GM12878 (cell line): ENCODE results near the gene SMIM5. TPM values are rescaled to one million over a fixed set of nuclear protein-coding genes. Genes with fewer than 3 reads are reported as not detected.

Source experiments
- ATAC-seq: fragments of 200-7000 bp; cut with Tn5 transposase; 3 replicates; pipeline ENCODE4 v1.9.1; 2020; ENCODE audit warnings: mild to moderate bottlenecking, moderate library complexity
- Bru-seq: library from RNA; stranded (reverse); fragments of 400-500 nt; gene quantifications from one replicate; lab custom pipeline; 2021; lab: Mats Ljungman, UMichigan
- BruChase-seq, 2 experiments: library from RNA; stranded (reverse); fragments of 400-500 nt; gene quantifications; one replicate each; lab custom pipeline; 2021; lab: Mats Ljungman, UMichigan
- BruUV-seq: library from RNA; stranded (reverse); fragments of 400-500 nt; replicated peaks from 2 replicates; lab custom pipeline; 2021; lab: Mats Ljungman, UMichigan
- CTCF ChIA-PET: fragments of 300-600 bp; sonication (Branson Sonifier 250); formaldehyde crosslinking; extraction: SDS; loops from one replicate; lab custom pipeline; 2021; ENCODE audit warnings: inconsistent platforms; lab: Yijun Ruan, JAX
- POLR2A ChIA-PET: fragments of 350-600 bp; formaldehyde crosslinking; extraction: SDS; loops from one replicate; lab custom pipeline; 2021; ENCODE audit warnings: inconsistent platforms; lab: Charles Lee
- RAD21 ChIA-PET: fragments of 300-600 bp; sonication (Branson Sonifier 250); formaldehyde crosslinking; loops from one replicate; lab custom pipeline; 2023; ENCODE audit warnings: antibody characterized with exemption; ENCODE audit not compliant: unreplicated experiment; lab: Charles Lee
- SMC1A ChIA-PET: fragments of 300-600 bp; sonication (Branson Sonifier 250); formaldehyde crosslinking; loops from one replicate; lab custom pipeline; 2023; ENCODE audit not compliant: unreplicated experiment, uncharacterized antibody; lab: Charles Lee
- DNase-seq: peaks from one replicate; pipeline ENCODE4 v3.0.0-alpha.2; 2011; ENCODE audit warnings: low read depth, low spot score
- FAIRE-seq: peaks from 3 replicates; lab custom pipeline; 2011; peaks lifted over from hg19 to GRCh38; lab: Jason Lieb, UNC
- H2AFZ ChIP-seq: 2 replicates; pipeline ENCODE4 v1.6.0; 2011; ENCODE audit warnings: low read depth, low read length, control low read depth; ENCODE audit not compliant: control insufficient read depth
- H3K27ac ChIP-seq: 2 replicates; pipeline ENCODE4 v1.5.1; 2011; ENCODE audit warnings: control low read depth; ENCODE audit not compliant: control insufficient read depth, insufficient read depth
- H3K27me3 ChIP-seq, 2 experiments: replicated peaks in 1 of 2; 2 replicates each; pipeline versions ENCODE4 v1.6.0 to v1.6.1; 2011; ENCODE audit warnings: low read length in 1 of 2; ENCODE audit not compliant: control insufficient read depth in 2 of 2, insufficient read depth in 2 of 2
- H3K36me3 ChIP-seq, 2 experiments: 2 replicates each; pipeline ENCODE4 v1.5.1; 2011; ENCODE audit warnings: low read length in 1 of 2; ENCODE audit not compliant: control insufficient read depth in 2 of 2, insufficient read depth in 2 of 2
- H3K4me1 ChIP-seq: 2 replicates; pipeline ENCODE4 v1.6.1; 2011; ENCODE audit warnings: mild to moderate bottlenecking, low read length, moderate library complexity, mixed read lengths; ENCODE audit not compliant: control insufficient read depth, insufficient read depth
- H3K4me2 ChIP-seq: 2 replicates; pipeline ENCODE4 v1.6.0; 2011; ENCODE audit warnings: control low read depth; ENCODE audit not compliant: control insufficient read depth, insufficient read depth
- H3K4me3 ChIP-seq: fragments of 200-600 bp; sonication (generic); 2 replicates; pipeline ENCODE4 v1.5.1; 2016
- H3K79me2 ChIP-seq: 2 replicates; pipeline ENCODE4 v1.6.0; 2011; ENCODE audit warnings: low read length; ENCODE audit not compliant: control insufficient read depth, insufficient read depth
- H3K9ac ChIP-seq: 2 replicates; pipeline ENCODE4 v1.8.0; 2011; ENCODE audit warnings: low read length, control low read depth, mixed read lengths; ENCODE audit not compliant: control insufficient read depth, insufficient read depth
- H3K9me3 ChIP-seq: replicated peaks from 3 replicates; pipeline ENCODE4 v1.5.1; 2011; ENCODE audit warnings: mild to moderate bottlenecking, low read length; ENCODE audit not compliant: control insufficient read depth, insufficient read depth
- H4K20me1 ChIP-seq: 2 replicates; pipeline ENCODE4 v1.6.0; 2011; ENCODE audit not compliant: control insufficient read depth, insufficient read depth
- EP300 ChIP-seq, 2 experiments: fragments of 150-350 bp in 1 of 2; IDR thresholded peaks; 2 replicates each; pipeline ENCODE4 v1.6.1; 2011 to 2012; ENCODE audit warnings: low read depth in 2 of 2, low read length in 2 of 2, borderline replicate concordance in 1 of 2, improper control_type of control experiment in 1 of 2, inconsistent platforms in 1 of 2; ENCODE audit not compliant: control insufficient read depth in 1 of 2
- RAD21 ChIP-seq: IDR thresholded peaks from 2 replicates; pipeline ENCODE4 v1.6.1; 2011; ENCODE audit warnings: mild to moderate bottlenecking, low read depth, low read length, moderate library complexity; ENCODE audit not compliant: insufficient read depth
- SMARCA5 ChIP-seq: fragments of 450-650 bp; IDR thresholded peaks from 2 replicates; pipeline ENCODE4 v1.6.1; 2017; ENCODE audit warnings: mild to moderate bottlenecking
- SMC3 ChIP-seq: IDR thresholded peaks from 2 replicates; pipeline ENCODE4 v1.6.1; 2011; ENCODE audit warnings: low read length, improper control_type of control experiment, borderline replicate concordance
- STAT3 ChIP-seq: IDR thresholded peaks from 2 replicates; pipeline ENCODE4 v1.6.1; 2011; ENCODE audit warnings: low read depth, low read length, improper control_type of control experiment
- YY1 ChIP-seq: IDR thresholded peaks from 2 replicates; pipeline ENCODE4 v1.6.1; 2011; ENCODE audit warnings: low read depth, mild to moderate bottlenecking, low read length
- WGBS: methylation state at CpG from one replicate; pipeline ENCODE4 v1.1.6; 2016; ENCODE audit warnings: low lambda C conversion rate; ENCODE audit not compliant: insufficient replicate concordance, insufficient coverage; ENCODE audit errors: missing lambda C conversion rate; 5-methylcytosine and 5-hydroxymethylcytosine counted together
- in situ Hi-C: fragments of 300-500 bp; cut with MboI; formaldehyde crosslinking; loops from 9 replicates; pipeline ENCODE4 v1.14.3; 2018; ENCODE audit warnings: mixed read lengths
- intact Hi-C: fragments of 100-400 bp; cut with micrococcal nuclease; formaldehyde crosslinking; loops from one replicate; pipeline ENCODE4 v1.14.2; 2022; ENCODE audit not compliant: unreplicated experiment
- long read RNA-seq, 2 experiments: library from polyadenylated mRNA; unstranded; transcript quantifications; one replicate each; pipeline ENCODE4 v2.0.0, GENCODE V29; 2019 to 2020
- polyA minus RNA-seq, 3 experiments: library from RNA; depleted of rRNA, polyadenylated mRNA; stranded (reverse); fragments of >200 nt; gene quantifications; 2 replicates each; pipeline ENCODE4 v1.2.3, GENCODE V29; 2011
- polyA plus RNA-seq, 11 experiments: library from polyadenylated mRNA; depleted of rRNA in 4 of 11; unstranded in 6 of 11; stranded (reverse) in 5 of 11; fragments of >200 nt; fragmentation: Nextera tagmentation in 4 of 11; fragmentation: Illumina TruSeq in 1 of 11; extraction: Ambion mirVana in 4 of 11; extraction: Trizol in 1 of 11; gene quantifications; 1 replicate in 1 of 11; 2 replicates in 10 of 11; pipeline versions ENCODE4 v1.2.1 to v1.2.3, GENCODE V29; 2011 to 2016; ENCODE audit warnings: inconsistent platforms in 2 of 11, missing spikeins in 2 of 11, low read depth in 1 of 11
- total RNA-seq, 4 experiments: library from RNA; depleted of rRNA in 3 of 4; stranded (reverse); fragments of >200 nt in 3 of 4; fragmentation: Illumina TruSeq in 1 of 4; extraction: Trizol in 1 of 4; gene quantifications; 2 replicates each; pipeline versions ENCODE4 v1.2.1 to v1.2.3, GENCODE V29; 2013 to 2021
- TF ChIP-seq, protein P1 (sequence below), 3 experiments: IDR thresholded peaks in 2 of 3; conservative IDR thresholded peaks in 1 of 3; 2 replicates each; pipeline ENCODE4 v1.5.1; 2011; ENCODE audit warnings: low read depth in 3 of 3, low read length in 3 of 3, mild to moderate bottlenecking in 3 of 3, control low read depth in 2 of 3, moderate library complexity in 2 of 3, inconsistent platforms in 1 of 3, mixed read lengths in 1 of 3; ENCODE audit not compliant: control insufficient read depth in 2 of 3, insufficient read depth in 1 of 3; ENCODE audit errors: extremely low read depth in 1 of 3

Gene SMIM5, protein sequence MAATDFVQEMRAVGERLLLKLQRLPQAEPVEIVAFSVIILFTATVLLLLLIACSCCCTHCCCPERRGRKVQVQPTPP
- 0.38 and 0.61 TPM in 2 replicates for total RNA-seq (2013; cell fraction: nucleolus; rRNA removed)
- total RNA-seq (2014; rRNA removed) (not detected in 2 replicates), total RNA-seq (2014; rRNA removed; fragmentation: Illumina TruSeq; extraction: Trizol) (not detected in 2 replicates), total RNA-seq (2021) (not detected in 2 replicates), polyA plus RNA-seq (2011; rRNA removed) (not detected in 2 replicates), polyA plus RNA-seq (2014; fragmentation: Illumina TruSeq; extraction: Trizol) (not detected in 2 replicates), polyA plus RNA-seq (2014; fragmentation: Nextera tagmentation; extraction: Ambion mirVana) (not detected), polyA plus RNA-seq (2014; rRNA removed) (0.04 TPM in 1 of 2 replicates, not detected in the other), polyA plus RNA-seq (2016; fragmentation: Nextera tagmentation; extraction: Ambion mirVana) (under 1 TPM; 0.08 to 0.11 TPM), polyA minus RNA-seq (2011; rRNA and poly(A)+ RNA removed) (not detected in 2 replicates), Bru-seq, nascent RNA (percentile 18 among the genes with signal in this experiment), BruChase-seq, experiment 1, labeled RNA remaining after a 6-hour chase (percentile 26 among the genes with signal in this experiment), BruChase-seq, experiment 2, labeled RNA remaining after a 2-hour chase (percentile 17 among the genes with signal in this experiment)
- polyA plus RNA-seq (2011; ENCODE audit: low read depth): 0.07 TPM
- not detected in 2 replicates for polyA plus RNA-seq (2011; cell fraction: cytosol; rRNA removed)
- polyA plus RNA-seq (2011; cell fraction: nucleus; rRNA removed): 0.20 TPM in 1 of 2 replicates, not detected in the other
- 0.20 and 0.39 TPM in 2 replicates for polyA plus RNA-seq (2012)
- not detected in 2 replicates for polyA minus RNA-seq (2011; cell fraction: cytosol; rRNA and poly(A)+ RNA removed)
- polyA minus RNA-seq (2011; cell fraction: nucleus; rRNA and poly(A)+ RNA removed): not detected in 2 replicates
- long read RNA-seq, experiment 1: 0 reads
- long read RNA-seq, experiment 2: 0 reads

DNA sequence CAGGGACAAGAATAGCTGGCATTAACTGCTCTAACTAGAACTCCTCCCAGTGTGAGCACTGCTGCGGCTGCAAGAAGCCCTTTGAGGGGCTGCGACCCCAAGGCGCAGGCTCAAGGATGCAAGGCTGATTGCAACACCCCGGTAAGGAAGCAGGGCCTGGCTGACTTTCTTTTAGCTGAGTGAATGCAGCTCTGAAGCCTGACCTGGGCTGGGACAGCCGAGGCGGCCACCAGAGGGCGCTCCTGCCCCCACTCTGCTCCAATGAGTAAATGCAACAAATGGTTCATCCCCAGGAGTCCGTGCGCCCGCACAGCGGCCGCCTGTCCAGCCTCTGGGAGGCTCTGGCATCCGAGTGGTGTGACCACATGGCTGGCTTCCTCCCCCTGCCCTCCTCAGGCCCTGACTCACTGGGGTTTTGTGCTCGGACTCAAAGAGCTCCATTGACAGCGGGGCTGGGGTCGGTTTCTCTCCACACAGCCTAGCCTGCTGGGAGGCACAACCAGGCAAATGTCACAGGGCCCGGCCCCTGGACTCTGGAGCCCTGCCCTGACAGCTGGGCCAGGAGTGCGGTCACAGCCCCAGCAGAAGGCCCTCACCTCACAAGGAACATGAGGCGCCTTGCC lies at the start of gene SMIM5:
Gene SMIM5 (plus strand): TSS at position 572 of the 623 bp plus-strand sequence. CDS start 6,768 bp downstream, outside the sequence.
- 25% methylated on average over 19 of the region's 19 CpGs for WGBS
- peak; percentile 97 for ATAC-seq
- RAD21 ChIA-PET: interaction anchor here (0.6 to 6.3 kb wide), 20 partner anchors 12 to 206 kb away, joined by 3 to 148 read pairs (median 6); partner anchors contain the start of genes LLGL2 and TSEN54
- H3K27me3 ChIP-seq: no peaks in the 10 kb centered on the region
- H3K27ac ChIP-seq: no peak within 1 kb of the TSS
- POLR2A ChIA-PET: interaction anchor here (0.5 to 1.9 kb wide), 8 partner anchors 13 to 337 kb away, joined by 3 to 8 read pairs (median 4); a partner anchor contains a TSS
- no peak for DNase-seq
- no peak within 1 kb of the TSS; the same call in 1 of the 2 replicates for H3K9ac ChIP-seq
- no peaks in the 10 kb centered on the region for H3K9me3 ChIP-seq
- H2AFZ ChIP-seq: no peak within 1 kb of the TSS
- no peaks in the 10 kb centered on the region; the same call in 1 of the 2 replicates for H4K20me1 ChIP-seq
- intact Hi-C loops: loop anchor here (1.0 kb wide), 1 partner anchor 117 kb away; no protein-coding TSS in a partner anchor
- H3K4me2 ChIP-seq: no peak within 1 kb of the TSS
- H3K4me1 ChIP-seq: peaks cover 8% of the 10 kb centered on the region
- CTCF ChIA-PET: interaction anchor here (0.6 to 13.0 kb wide), 43 partner anchors 9 to 470 kb away, joined by 3 to 349 read pairs (median 5); partner anchors contain the start of genes GALK1, RECQL5, SAP30BP and SLC25A19
- SMC1A ChIA-PET: interaction anchor here (0.8 to 4.3 kb wide), 17 partner anchors 9 to 129 kb away, joined by 3 to 44 read pairs (median 7); partner anchors contain the start of genes RECQL5 and SAP30BP
- FAIRE-seq: peak; percentile 56
- BruUV-seq: no TSS peak
- H3K4me3 ChIP-seq: no peak within 1 kb of the TSS
- no peaks in the 10 kb centered on the region for H3K79me2 ChIP-seq
- in situ Hi-C loops: loop anchor here (10.0 kb wide), 1 partner anchor 112 kb away; no protein-coding TSS in a partner anchor
- peaks cover 0 to 2% of the 10 kb centered on the region in 2 experiments; a peak in 2 of 4 replicates for H3K36me3 ChIP-seq
- TF ChIP-seq STAT3 (no peak), EP300 (IDR thresholded peaks at IDR 0.05; ENCODE audit: borderline replicate concordance in 1 of 2, control insufficient read depth in 1 of 2, low read depth in 2 of 2, low read length in 2 of 2) (no peak), SMARCA5 (0 out of 2 replicates have a peak, but pooled peaks have one; percentile 36), SMC3 (peak; percentile 94), RAD21 (peak; percentile 69), YY1 (peak; percentile 70; the same call in 1 of the 2 replicates)
- TF ChIP-seq, protein P1, sequence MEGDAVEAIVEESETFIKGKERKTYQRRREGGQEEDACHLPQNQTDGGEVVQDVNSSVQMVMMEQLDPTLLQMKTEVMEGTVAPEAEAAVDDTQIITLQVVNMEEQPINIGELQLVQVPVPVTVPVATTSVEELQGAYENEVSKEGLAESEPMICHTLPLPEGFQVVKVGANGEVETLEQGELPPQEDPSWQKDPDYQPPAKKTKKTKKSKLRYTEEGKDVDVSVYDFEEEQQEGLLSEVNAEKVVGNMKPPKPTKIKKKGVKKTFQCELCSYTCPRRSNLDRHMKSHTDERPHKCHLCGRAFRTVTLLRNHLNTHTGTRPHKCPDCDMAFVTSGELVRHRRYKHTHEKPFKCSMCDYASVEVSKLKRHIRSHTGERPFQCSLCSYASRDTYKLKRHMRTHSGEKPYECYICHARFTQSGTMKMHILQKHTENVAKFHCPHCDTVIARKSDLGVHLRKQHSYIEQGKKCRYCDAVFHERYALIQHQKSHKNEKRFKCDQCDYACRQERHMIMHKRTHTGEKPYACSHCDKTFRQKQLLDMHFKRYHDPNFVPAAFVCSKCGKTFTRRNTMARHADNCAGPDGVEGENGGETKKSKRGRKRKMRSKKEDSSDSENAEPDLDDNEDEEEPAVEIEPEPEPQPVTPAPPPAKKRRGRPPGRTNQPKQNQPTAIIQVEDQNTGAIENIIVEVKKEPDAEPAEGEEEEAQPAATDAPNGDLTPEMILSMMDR (IDR thresholded peaks at IDR 0.05 in 2 of 3, conservative IDR thresholded peaks at IDR 0.05 in 1 of 3; ENCODE audit: control insufficient read depth in 2 of 3, extremely low read depth in 1 of 3, insufficient read depth in 1 of 3, low read depth in 3 of 3, low read length in 3 of 3): peak; percentile 87 to 95 (median 92)
